Left lobe of liver (tissue), 2 donors: Measurements from ENCODE around the gene ARAP1. TPM values are rescaled to one million over a fixed set of nuclear protein-coding genes. Genes with fewer than 3 reads are reported as not detected.

ENCODE experiments used
- ATAC-seq: fragments of 200-7000 bp; cut with Tn5 transposase; one replicate; pipeline ENCODE4 v1.9.1; 2020; ENCODE audit warnings: mild to moderate bottlenecking, moderate library complexity
- DNase-seq: peaks from one replicate; pipeline ENCODE4 v3.0.0-alpha.2; 2020; ENCODE audit warnings: low spot score
- total RNA-seq: library from RNA; stranded (reverse); gene quantifications from one replicate; pipeline ENCODE4 v1.2.1, GENCODE V29; 2021
- donor health status: DM: no; HTN: no; CAD: no; lungs with moderate emphysema.
- donor health status: DM: no; HTN: yes; CAD: no.

ARAP1 gene
- total RNA-seq, 1 donor from 2014 or later, result 37.5 TPM

DNA sequence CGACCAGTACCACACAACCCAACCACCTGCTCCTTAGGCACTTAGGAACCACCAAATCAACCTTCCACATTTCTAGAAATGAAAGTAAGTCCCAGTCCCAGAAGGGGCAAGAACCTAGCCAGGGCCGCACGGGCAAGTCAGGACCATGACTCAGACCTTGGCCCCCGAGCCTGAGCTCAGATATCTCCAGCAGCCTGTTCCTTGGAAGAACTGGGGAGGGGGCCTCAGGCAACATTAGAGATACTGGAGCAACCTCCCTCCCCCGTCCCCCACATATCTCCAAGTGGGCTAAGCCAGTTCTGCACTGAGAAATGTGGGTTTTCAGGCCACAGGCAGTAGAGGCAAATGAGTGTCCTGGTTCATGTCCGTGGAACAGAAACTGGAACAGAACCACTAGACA is 7.7 kb downstream of the ARAP1 start:
- DNase-seq (no peak), ATAC-seq (no peak)

- no peak for DNase-seq
- ATAC-seq, result no peak
These were observed 8.6 kb downstream of the ARAP1 start for GRCh38 chr11:72743321-72744221.

- ATAC-seq (no peak), DNase-seq (no peak)
These were observed 9.5 kb downstream of the ARAP1 start for GRCh38 chr11:72742513-72743320.

DNA sequence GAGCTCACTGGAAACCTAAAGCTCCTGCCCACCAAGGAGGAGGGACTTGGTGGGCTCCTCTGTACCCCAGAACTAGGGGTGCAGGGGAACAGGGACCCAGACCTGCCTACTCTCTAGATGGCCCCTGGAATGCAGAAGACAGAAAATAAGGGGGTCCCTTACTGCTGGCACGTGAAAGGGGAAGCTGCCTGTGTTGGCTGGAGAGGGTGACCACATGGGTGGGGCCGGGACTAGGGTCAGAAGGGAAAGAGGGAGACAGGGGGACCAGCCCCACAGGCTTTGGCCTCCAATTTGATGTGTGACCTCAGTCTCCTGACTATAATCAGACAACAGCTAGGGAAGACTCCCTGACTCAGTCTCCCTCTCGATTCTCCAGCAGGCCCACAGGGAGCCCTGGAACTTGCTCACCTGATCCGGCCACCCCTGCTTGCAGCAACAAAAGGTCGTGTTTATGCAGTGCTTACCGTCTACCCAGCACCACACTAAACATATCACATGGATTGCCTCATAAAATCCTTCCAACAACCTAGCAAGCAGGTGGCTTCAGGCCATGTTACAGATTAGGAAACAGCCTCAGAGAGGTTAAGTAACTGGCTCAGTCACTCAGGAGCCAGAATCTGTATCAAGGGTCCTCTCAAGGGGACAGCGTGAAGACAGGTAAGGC is 10.2 kb downstream of the ARAP1 start:
- DNase-seq (peak; percentile 65), ATAC-seq (peak; percentile 70)

DNA sequence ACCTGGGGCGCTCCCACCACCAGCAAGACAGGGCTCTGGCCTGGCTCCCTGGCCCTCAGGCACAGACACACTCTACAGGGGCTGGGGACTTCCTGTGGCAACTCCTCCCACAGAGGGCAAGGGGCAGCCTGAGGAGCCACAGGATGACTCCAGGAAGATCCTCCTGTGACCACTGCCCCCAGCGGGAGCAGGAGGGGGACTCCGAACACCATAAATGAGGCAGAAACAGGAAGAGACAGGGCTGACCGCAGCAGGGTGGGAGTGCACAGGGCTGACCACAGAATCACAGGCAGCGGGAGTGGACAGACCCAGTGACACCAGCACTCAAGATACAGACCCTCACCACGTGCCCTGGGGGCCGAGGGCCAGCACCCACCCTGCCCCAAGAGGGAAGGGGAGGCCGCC is 10.8 kb downstream of the ARAP1 start:
- ATAC-seq (peak; percentile 41), DNase-seq (no peak)

GRCh38 chr11:72740562-72741428 is 11.4 kb downstream of the ARAP1 start:
- ATAC-seq (no peak), DNase-seq (no peak)

- no peak for ATAC-seq
These were observed 12.2 kb downstream of the ARAP1 start for GRCh38 chr11:72740060-72740424.

GRCh38 chr11:72739240-72740059 is 12.8 kb downstream of the ARAP1 start:
- DNase-seq (no peak), ATAC-seq (peak; percentile 20)

More at GRCh38 chr11:72740060-72740424, 12.2 kb downstream of the ARAP1 start:
- no peak for DNase-seq

GRCh38 chr11:72738199-72739141 is 13.7 kb downstream of the ARAP1 start:
- ATAC-seq (peak; percentile 16), DNase-seq (no peak)

- ATAC-seq (no peak), DNase-seq (no peak)
These were observed 14.9 kb downstream of the ARAP1 start for GRCh38 chr11:72737336-72737735.

GRCh38 chr11:72736452-72737069 is 15.6 kb downstream of the ARAP1 start:
- ATAC-seq (peak; percentile 38), DNase-seq (no peak)

- ATAC-seq, result no peak
- no peak for DNase-seq
These were observed 16.6 kb downstream of the ARAP1 start for GRCh38 chr11:72735495-72736027.

DNA sequence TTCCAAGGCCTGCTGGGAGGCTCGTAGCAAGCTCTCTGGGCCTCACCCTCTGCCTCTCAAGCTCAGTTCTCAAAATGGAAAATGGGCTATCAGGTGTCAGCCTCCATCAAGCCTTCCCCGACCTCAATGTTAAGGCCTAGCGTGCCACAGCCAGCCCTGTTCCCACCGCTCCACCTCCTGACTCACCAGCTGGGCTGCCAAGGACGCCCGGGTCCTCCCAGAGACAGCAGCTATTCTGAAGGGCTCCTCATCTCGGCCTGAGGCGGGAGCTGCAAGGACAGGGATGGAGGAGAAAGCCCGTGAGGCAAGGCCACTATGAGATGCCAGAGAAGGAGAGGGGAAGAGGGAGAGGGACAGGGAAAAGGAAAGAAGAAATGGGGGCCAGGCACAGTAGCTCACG is 19.9 kb downstream of the ARAP1 start:
- ATAC-seq (no peak), DNase-seq (no peak)

DNA sequence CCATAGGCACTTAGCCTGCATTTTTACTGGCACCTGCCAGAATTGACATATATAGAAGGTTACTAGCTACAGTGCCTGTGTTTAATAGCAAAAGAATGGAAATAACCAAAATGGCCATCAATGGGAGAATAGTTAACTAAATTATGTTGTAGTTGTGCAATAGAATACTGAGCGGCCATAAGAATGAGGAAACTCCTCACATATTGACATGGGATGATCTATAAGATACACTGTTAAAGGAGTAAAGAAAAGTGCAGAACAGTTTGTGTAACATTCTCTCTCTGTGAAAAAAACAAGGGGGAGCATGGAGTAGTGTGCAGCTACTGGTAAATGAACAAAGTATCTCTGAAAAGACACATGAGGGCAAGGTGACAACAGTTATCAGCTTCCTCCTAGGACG is 21.5 kb downstream of the ARAP1 start:
- DNase-seq (no peak), ATAC-seq (no peak)

DNA sequence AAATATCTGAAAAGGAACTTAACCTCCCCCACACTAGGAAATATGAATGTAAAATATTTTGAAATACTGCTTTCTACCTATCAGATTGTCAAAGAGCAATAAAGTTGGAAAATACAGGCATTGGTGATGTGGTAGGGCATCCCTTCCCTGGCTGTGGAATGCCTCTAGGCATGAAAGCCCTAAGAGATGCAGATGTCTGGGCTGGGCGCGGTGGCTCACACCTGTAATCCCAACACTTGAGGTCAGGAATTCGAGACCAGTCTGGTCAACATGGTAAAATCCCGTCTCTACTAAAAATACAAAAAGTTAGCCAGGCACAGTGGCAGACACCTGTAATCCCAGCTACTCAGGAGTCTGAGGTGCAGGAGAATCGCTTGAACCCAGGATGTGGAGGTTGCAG is 22.0 kb downstream of the ARAP1 start:
- ATAC-seq (no peak), DNase-seq (no peak)

GRCh38 chr11:72727521-72727920 is 24.7 kb downstream of the ARAP1 start:
- no peak for DNase-seq
- no peak for ATAC-seq

DNA sequence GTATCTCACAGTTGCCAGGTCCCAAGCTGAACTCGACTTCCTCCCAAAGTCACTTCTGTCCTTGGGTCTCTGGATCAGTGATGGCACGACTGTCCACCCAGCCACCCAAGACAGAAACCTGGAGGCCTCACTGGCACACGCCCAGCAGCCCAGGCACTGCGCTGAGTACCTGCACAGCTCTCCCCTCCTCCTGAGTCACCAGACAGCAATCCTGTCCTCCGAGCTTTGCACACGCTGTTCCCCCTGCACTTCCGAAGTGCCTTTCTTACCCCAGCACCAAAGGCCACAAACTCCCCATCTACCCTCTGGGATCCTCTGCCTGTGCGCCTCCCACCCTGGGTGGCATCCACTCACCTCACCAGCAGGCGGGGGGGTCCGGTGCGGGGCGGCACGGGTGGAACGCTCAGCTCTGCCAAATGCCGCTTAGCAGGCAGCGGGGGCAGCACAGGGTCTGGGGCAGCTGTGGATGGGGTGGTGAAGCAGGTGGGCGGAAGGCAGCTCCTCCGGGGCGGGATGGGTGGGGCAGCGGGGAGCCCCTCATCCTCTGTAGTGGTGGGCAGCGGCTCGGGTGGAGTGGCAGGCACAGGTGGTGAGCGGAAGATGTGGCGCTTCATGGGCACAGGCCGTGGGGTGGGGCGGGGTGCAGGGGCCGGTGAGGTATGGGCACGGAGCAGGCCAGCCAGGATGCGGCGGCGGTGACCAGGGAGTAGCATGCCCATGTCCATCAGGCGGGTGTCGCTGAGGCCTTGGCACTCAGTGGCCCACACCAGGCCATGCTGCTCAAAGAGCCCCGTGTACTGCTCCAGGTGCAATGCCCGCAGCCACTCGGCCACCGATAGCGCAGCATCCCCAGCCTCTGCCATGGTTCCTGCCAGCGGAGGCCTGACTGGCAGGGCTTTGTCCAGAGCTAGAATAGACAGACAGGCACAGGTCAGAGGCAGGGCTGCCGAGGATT is 25.7 kb downstream of the ARAP1 start:
- DNase-seq, result no peak
- ATAC-seq, result no peak
